Endothelial cell of umbilical vein (primary cell): ENCODE data around the gene GABRR3. TPM values are rescaled to one million over a fixed set of nuclear protein-coding genes. Genes with fewer than 3 reads are reported as not detected.

Source experiments
- BruUV-seq: library from RNA; stranded (reverse); fragments of 400-500 nt; replicated peaks from 2 replicates; lab custom pipeline; 2021; lab: Mats Ljungman, UMichigan
- CTCF ChIA-PET: fragments of 300-600, 350-600 bp; sonication (Branson Sonifier 250); formaldehyde crosslinking; loops from one replicate; lab custom pipeline; 2021; ENCODE audit warnings: antibody characterized with exemption, inconsistent platforms; lab: Charles Lee
- POLR2A ChIA-PET: fragments of 300-600, 350-600 bp; sonication (Branson Sonifier 250); formaldehyde crosslinking; loops from one replicate; lab custom pipeline; 2021; ENCODE audit warnings: antibody characterized with exemption, inconsistent platforms; lab: Charles Lee
- DNase-seq: peaks from one replicate; pipeline ENCODE4 v3.0.0-alpha.2; 2011; ENCODE audit warnings: low read depth, low spot score
- FAIRE-seq: peaks from 2 replicates; lab custom pipeline; 2011; peaks lifted over from hg19 to GRCh38; lab: Jason Lieb, UNC
- H2AFZ ChIP-seq: 2 replicates; pipeline ENCODE4 v1.6.0; 2012; ENCODE audit warnings: low read depth, low read length, control low read depth, inconsistent platforms
- H3K27ac ChIP-seq: 2 replicates; pipeline ENCODE4 v1.5.1; 2011; ENCODE audit warnings: low read depth, mild to moderate bottlenecking, control low read depth, low read length, moderate library complexity; ENCODE audit not compliant: insufficient read depth
- H3K27me3 ChIP-seq, 2 experiments: 2 replicates each; pipeline versions ENCODE4 v1.6.0 to v1.6.1; 2011; ENCODE audit warnings: low read length in 2 of 2, mixed read lengths in 1 of 2; ENCODE audit not compliant: control insufficient read depth in 2 of 2, insufficient read depth in 2 of 2
- H3K36me3 ChIP-seq, 2 experiments: 2 replicates in 1 of 2; 3 replicates in 1 of 2; pipeline ENCODE4 v1.5.1; 2011; ENCODE audit warnings: low read length in 2 of 2, mild to moderate bottlenecking in 1 of 2, moderate library complexity in 1 of 2; ENCODE audit not compliant: control insufficient read depth in 2 of 2, insufficient read depth in 2 of 2; ENCODE audit errors: extremely low read depth in 1 of 2
- H3K4me1 ChIP-seq: 3 replicates; pipeline ENCODE4 v1.5.1; 2011; ENCODE audit warnings: mild to moderate bottlenecking, low read length; ENCODE audit not compliant: control insufficient read depth, insufficient read depth; ENCODE audit errors: extremely low read depth
- H3K4me2 ChIP-seq: 2 replicates; pipeline ENCODE4 v1.6.1; 2011; ENCODE audit warnings: low read length, control low read depth, mixed read lengths; ENCODE audit not compliant: insufficient read depth
- H3K4me3 ChIP-seq, 3 experiments: fragments of 200-600 bp in 1 of 3; sonication (generic), shearing (Covaris generic) in 1 of 3; replicated peaks in 1 of 3; 2 replicates each; pipeline ENCODE4 v1.5.1; 2011 to 2016; ENCODE audit warnings: control low read depth in 3 of 3, low read length in 3 of 3, mild to moderate bottlenecking in 2 of 3, inconsistent platforms in 1 of 3, low read depth in 1 of 3, moderate library complexity in 1 of 3; ENCODE audit not compliant: insufficient read depth in 1 of 3
- H3K79me2 ChIP-seq: 2 replicates; pipeline ENCODE4 v1.6.0; 2012; ENCODE audit warnings: low read length, inconsistent platforms; ENCODE audit not compliant: control insufficient read depth, insufficient read depth
- H3K9ac ChIP-seq: replicated peaks from 2 replicates; pipeline ENCODE3; 2011; ENCODE audit warnings: low read length, control low read depth; ENCODE audit not compliant: insufficient read depth; ENCODE audit errors: extremely low read depth
- H3K9me1 ChIP-seq: replicated peaks from 3 replicates; pipeline ENCODE4 v1.6.0; 2011; ENCODE audit warnings: mild to moderate bottlenecking, low read length; ENCODE audit not compliant: control insufficient read depth, insufficient read depth; ENCODE audit errors: extremely low read depth
- H3K9me3 ChIP-seq: replicated peaks from 2 replicates; pipeline ENCODE4 v1.5.1; 2012; ENCODE audit warnings: low read length, inconsistent platforms; ENCODE audit not compliant: control insufficient read depth, insufficient read depth
- H4K20me1 ChIP-seq: replicated peaks from 2 replicates; pipeline ENCODE3; 2011; ENCODE audit warnings: mild to moderate bottlenecking, low read length; ENCODE audit not compliant: control insufficient read depth, insufficient read depth; ENCODE audit errors: extremely low read depth
- EZH2 ChIP-seq: IDR thresholded peaks from 2 replicates; pipeline ENCODE4 v1.6.1; 2012; ENCODE audit warnings: borderline replicate concordance, low read depth, mild to moderate bottlenecking, moderate library complexity, low read length, inconsistent platforms; ENCODE audit not compliant: severe bottlenecking
- FOS ChIP-seq: IDR thresholded peaks from 2 replicates; pipeline ENCODE4 v1.6.1; 2011; ENCODE audit warnings: mild to moderate bottlenecking, low read length, moderate library complexity, borderline replicate concordance; ENCODE audit not compliant: insufficient read depth
- GATA2 ChIP-seq: IDR thresholded peaks from 2 replicates; pipeline ENCODE4 v1.7.0; 2011; ENCODE audit warnings: low read depth, mild to moderate bottlenecking, moderate library complexity, mixed read lengths, low read length; ENCODE audit not compliant: insufficient read length, insufficient read depth
- JUN ChIP-seq: IDR thresholded peaks from 2 replicates; pipeline ENCODE4 v1.6.1; 2011; ENCODE audit warnings: borderline replicate concordance, low read depth; ENCODE audit not compliant: insufficient read length, insufficient read depth
- MYC ChIP-seq: IDR thresholded peaks from one replicate; pipeline ENCODE4 v1.6.1; 2011; ENCODE audit warnings: mild to moderate bottlenecking, low read depth, low read length
- POLR2A ChIP-seq: IDR thresholded peaks from 2 replicates; pipeline ENCODE4 v1.6.1; 2012; ENCODE audit warnings: low read depth, mild to moderate bottlenecking, control low read depth, low read length
- POLR2AphosphoS5 ChIP-seq: IDR thresholded peaks from 2 replicates; pipeline ENCODE4 v1.6.1; 2012; ENCODE audit warnings: low read depth, mild to moderate bottlenecking, control low read depth, low read length, moderate library complexity; ENCODE audit not compliant: insufficient read depth
- dilution Hi-C: fragments of 300-500 bp; cut with MboI; formaldehyde crosslinking; loops from one replicate; pipeline ENCODE4 v1.15.0; 2019; ENCODE audit warnings: low sequenced_read_pairs; ENCODE audit not compliant: extremely low pct_ligation_motif_present
- intact Hi-C: fragments of 100-400 bp; cut with micrococcal nuclease; formaldehyde crosslinking; loops from one replicate; pipeline ENCODE4 v1.10.0; 2022
- polyA plus RNA-seq, 4 experiments: library from polyadenylated mRNA; depleted of rRNA in 3 of 4; stranded (reverse) in 3 of 4; unstranded in 1 of 4; fragments of >200 nt; gene quantifications; 2 replicates each; pipeline versions ENCODE4 v1.2.1 to v1.2.3, GENCODE V29; 2011 to 2012; ENCODE audit warnings: missing spikeins in 1 of 4
- total RNA-seq: library from RNA; stranded (reverse); gene quantifications from 2 replicates; pipeline ENCODE4 v1.2.3, GENCODE V29; 2021
- TF ChIP-seq, protein P1 (sequence below): IDR thresholded peaks from 2 replicates; pipeline ENCODE4 v1.6.1; 2011; ENCODE audit not compliant: insufficient read depth, insufficient read length
- TF ChIP-seq, protein P2 (sequence below), 2 donors: IDR thresholded peaks; 1 replicate in 1 of 2; 2 replicates in 1 of 2; pipeline ENCODE4 v1.5.1; 2011; ENCODE audit warnings: low read length in 2 of 2, mild to moderate bottlenecking in 2 of 2, moderate library complexity in 2 of 2, control low read depth in 1 of 2, inconsistent platforms in 1 of 2, low read depth in 1 of 2; ENCODE audit not compliant: insufficient read depth in 1 of 2; ENCODE audit errors: extremely low read depth in 1 of 2

The GABRR3 gene
- total and polyA plus RNA-seq, 2 donors (not counting 3 experiments of a cell fraction or from before 2014, with no cell fraction given): not detected

DNA sequence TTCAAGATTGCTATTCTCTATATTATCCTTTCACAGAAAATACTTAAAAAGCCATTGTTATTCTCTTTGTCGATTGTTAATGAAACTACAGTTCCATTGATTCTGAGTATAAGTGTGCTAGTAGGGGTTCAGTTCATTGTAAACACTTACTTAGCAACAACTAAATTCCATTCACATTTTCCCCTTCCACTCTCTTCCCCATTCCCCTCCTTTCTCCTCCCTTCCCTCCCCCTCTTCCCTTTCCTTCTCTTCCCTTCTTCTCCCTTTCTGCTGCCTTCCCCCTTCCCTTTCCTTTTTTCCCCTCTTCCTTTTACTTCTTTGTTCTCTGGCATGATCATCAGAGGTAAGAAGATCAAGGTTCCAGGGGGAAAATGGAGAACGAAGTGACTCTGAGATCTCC lies 41.6 kb downstream of the GABRR3 start:
- H3K9me3 ChIP-seq: no peaks in the 10 kb centered on the region
- H2AFZ ChIP-seq: no peak overlapping the region
- H3K9me1 ChIP-seq: no peaks in the 10 kb centered on the region
- no peaks in the 10 kb centered on the region for H4K20me1 ChIP-seq
- DNase-seq: no peak
- no peak overlapping the region for H3K9ac ChIP-seq
- H3K27me3 ChIP-seq: peaks cover 2 to 12% of the 10 kb centered on the region in 2 experiments
- ChIA-PET POLR2A (no interaction called here), CTCF (interaction anchor here (1.5 kb wide), 1 partner anchor 8 kb away, joined by 3 read pairs; no protein-coding TSS in a partner anchor)
- H3K27ac ChIP-seq: no peak overlapping the region
- TF ChIP-seq, protein P1, sequence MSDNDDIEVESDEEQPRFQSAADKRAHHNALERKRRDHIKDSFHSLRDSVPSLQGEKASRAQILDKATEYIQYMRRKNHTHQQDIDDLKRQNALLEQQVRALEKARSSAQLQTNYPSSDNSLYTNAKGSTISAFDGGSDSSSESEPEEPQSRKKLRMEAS: no peak
- no peak for TF ChIP-seq EZH2
- no peak for TF ChIP-seq FOS
- TF ChIP-seq POLR2A: no peak
- no peak for TF ChIP-seq MYC
- TF ChIP-seq, protein P2, sequence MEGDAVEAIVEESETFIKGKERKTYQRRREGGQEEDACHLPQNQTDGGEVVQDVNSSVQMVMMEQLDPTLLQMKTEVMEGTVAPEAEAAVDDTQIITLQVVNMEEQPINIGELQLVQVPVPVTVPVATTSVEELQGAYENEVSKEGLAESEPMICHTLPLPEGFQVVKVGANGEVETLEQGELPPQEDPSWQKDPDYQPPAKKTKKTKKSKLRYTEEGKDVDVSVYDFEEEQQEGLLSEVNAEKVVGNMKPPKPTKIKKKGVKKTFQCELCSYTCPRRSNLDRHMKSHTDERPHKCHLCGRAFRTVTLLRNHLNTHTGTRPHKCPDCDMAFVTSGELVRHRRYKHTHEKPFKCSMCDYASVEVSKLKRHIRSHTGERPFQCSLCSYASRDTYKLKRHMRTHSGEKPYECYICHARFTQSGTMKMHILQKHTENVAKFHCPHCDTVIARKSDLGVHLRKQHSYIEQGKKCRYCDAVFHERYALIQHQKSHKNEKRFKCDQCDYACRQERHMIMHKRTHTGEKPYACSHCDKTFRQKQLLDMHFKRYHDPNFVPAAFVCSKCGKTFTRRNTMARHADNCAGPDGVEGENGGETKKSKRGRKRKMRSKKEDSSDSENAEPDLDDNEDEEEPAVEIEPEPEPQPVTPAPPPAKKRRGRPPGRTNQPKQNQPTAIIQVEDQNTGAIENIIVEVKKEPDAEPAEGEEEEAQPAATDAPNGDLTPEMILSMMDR (IDR thresholded peaks at IDR 0.05; ENCODE audit: extremely low read depth in 1 of 2, insufficient read depth in 1 of 2, low read depth in 1 of 2, low read length in 2 of 2): no peak
- TF ChIP-seq POLR2AphosphoS5: no peak
- no peak for TF ChIP-seq JUN
- no peak for TF ChIP-seq GATA2
- BruUV-seq: no TSS peak
- no peaks in the 10 kb centered on the region for H3K36me3 ChIP-seq
- no peak for FAIRE-seq
- no peaks in the 10 kb centered on the region for H3K79me2 ChIP-seq
- H3K4me2 ChIP-seq: no peak overlapping the region
- H3K4me3 ChIP-seq: no peak overlapping the region
- H3K4me1 ChIP-seq: no peaks in the 10 kb centered on the region
- dilution Hi-C loops: no loop called here
- intact Hi-C loops: no loop called here
